HepG2 (cell line): Measurements from ENCODE around the gene URM1. TPM values are rescaled to one million over a fixed set of nuclear protein-coding genes. Genes with fewer than 3 reads are reported as not detected.

Experiments
- DNMT1 ChIP-seq: sonication (generic); formaldehyde crosslinking; IDR thresholded peaks from 2 replicates; pipeline ENCODE4 v1.5.1; 2020; ENCODE audit warnings: mild to moderate bottlenecking, missing genetic modification reagents
- GATAD1 ChIP-seq: IDR thresholded peaks from 2 replicates; pipeline ENCODE4 v1.6.1; 2016; ENCODE audit warnings: missing genetic modification reagents, missing compliant biosample characterization
- GTF2F1 ChIP-seq: fragments of 150-350 bp; IDR thresholded peaks from 2 replicates; pipeline ENCODE4 v1.6.1; 2014; ENCODE audit warnings: low read length
- IKZF1 ChIP-seq: fragments of 450-650 bp; IDR thresholded peaks from 2 replicates; pipeline ENCODE4 v1.7.1; 2016
- MEF2D ChIP-seq: sonication (generic); formaldehyde crosslinking; IDR thresholded peaks from 2 replicates; pipeline ENCODE4 v1.5.1; 2020; ENCODE audit warnings: mild to moderate bottlenecking, missing genetic modification reagents
- NFE2 ChIP-seq: sonication (generic); formaldehyde crosslinking; IDR thresholded peaks from 2 replicates; pipeline ENCODE4 v1.4.0; 2020; ENCODE audit warnings: missing genetic modification reagents
- NR2F1 ChIP-seq, 2 experiments: fragments of 450-650 bp in 1 of 2; formaldehyde crosslinking in 1 of 2; IDR thresholded peaks; 2 replicates each; pipeline versions ENCODE4 v1.5.0 to v1.6.1; 2016 to 2020; ENCODE audit warnings: mild to moderate bottlenecking in 1 of 2, missing compliant biosample characterization in 1 of 2, missing genetic modification reagents in 1 of 2, moderate library complexity in 1 of 2
- RARA ChIP-seq: IDR thresholded peaks from 2 replicates; pipeline ENCODE4 v1.6.1; 2016; ENCODE audit warnings: missing genetic modification reagents, missing compliant biosample characterization
- SETDB1 ChIP-seq: sonication (generic); formaldehyde crosslinking; IDR thresholded peaks from 2 replicates; pipeline ENCODE4 v1.5.1; 2020; ENCODE audit warnings: missing genetic modification reagents, mild to moderate bottlenecking, borderline replicate concordance
- ZFAT ChIP-seq: sonication (generic); formaldehyde crosslinking; conservative IDR thresholded peaks from 2 replicates; pipeline ENCODE4 v1.8.1; 2023; ENCODE audit warnings: missing genetic modification reagents, inconsistent platforms
- ZKSCAN1 ChIP-seq: fragments of 150-350 bp; IDR thresholded peaks from 2 replicates; pipeline ENCODE4 v1.6.1; 2014; ENCODE audit warnings: low read length
- ZNF562 ChIP-seq: sonication (generic); formaldehyde crosslinking; IDR thresholded peaks from 2 replicates; pipeline ENCODE4 v1.8.0; 2022; ENCODE audit warnings: missing genetic modification reagents, borderline replicate concordance
- ZNF652 ChIP-seq: IDR thresholded peaks from 2 replicates; pipeline ENCODE4 v1.6.1; 2016; ENCODE audit warnings: low read depth, borderline replicate concordance
- ZNF747 ChIP-seq: sonication (generic); formaldehyde crosslinking; IDR thresholded peaks from 2 replicates; pipeline ENCODE4 v1.8.1; 2023; ENCODE audit warnings: missing genetic modification reagents, mild to moderate bottlenecking, borderline replicate concordance
- polyA plus RNA-seq, 8 experiments: library from polyadenylated mRNA; depleted of rRNA in 3 of 8; stranded (reverse) in 7 of 8; unstranded in 1 of 8; fragments of >200 nt; fragmentation: Illumina TruSeq in 4 of 8; extraction: Trizol in 4 of 8; gene quantifications; 2 replicates each; pipeline versions ENCODE4 v1.2.1 to v1.2.3, GENCODE V29; 2011 to 2016; ENCODE audit warnings: low read depth in 4 of 8, missing spikeins in 1 of 8, mixed read lengths in 1 of 8; ENCODE audit not compliant: insufficient read depth in 1 of 8
- total RNA-seq, 5 experiments: library from RNA; depleted of rRNA; stranded (reverse); fragments of >200 nt; fragmentation: Illumina TruSeq; extraction: Trizol; gene quantifications; 2 replicates each; pipeline ENCODE4 v1.2.3, GENCODE V29; 2016; ENCODE audit warnings: low read depth in 1 of 5
- TF ChIP-seq, protein P1 (sequence below): sonication (generic); formaldehyde crosslinking; IDR thresholded peaks from 2 replicates; pipeline ENCODE4 v1.4.0; 2020; ENCODE audit warnings: missing genetic modification reagents
- TF ChIP-seq, protein P2 (sequence below): sonication (generic); formaldehyde crosslinking; IDR thresholded peaks from 2 replicates; pipeline ENCODE4 v1.4.0; 2020; ENCODE audit warnings: mild to moderate bottlenecking, missing genetic modification reagents
- TF ChIP-seq, protein P3 (sequence below): sonication (generic); formaldehyde crosslinking; IDR thresholded peaks from 2 replicates; pipeline ENCODE4 v1.5.0; 2020; ENCODE audit warnings: mild to moderate bottlenecking, missing genetic modification reagents
- TF ChIP-seq, protein P4 (sequence below): sonication (generic); formaldehyde crosslinking; IDR thresholded peaks from 2 replicates; pipeline ENCODE4 v1.5.0; 2020; ENCODE audit warnings: mild to moderate bottlenecking, missing genetic modification reagents
- TF ChIP-seq, protein P5 (sequence below): conservative IDR thresholded peaks from 2 replicates; pipeline ENCODE4 v1.6.1; 2018; ENCODE audit warnings: missing genetic modification reagents
- TF ChIP-seq, protein P6 (sequence below): IDR thresholded peaks from 2 replicates; pipeline ENCODE4 v1.6.1; 2016; ENCODE audit warnings: missing biosample characterization, missing genetic modification reagents, low read depth

Gene URM1
- total and polyA plus RNA-seq, 2 of the 13 experiments (the other 11 are each of a cell fraction or from before 2014, with no cell fraction given) = 37.1 to 41.3 TPM

DNA sequence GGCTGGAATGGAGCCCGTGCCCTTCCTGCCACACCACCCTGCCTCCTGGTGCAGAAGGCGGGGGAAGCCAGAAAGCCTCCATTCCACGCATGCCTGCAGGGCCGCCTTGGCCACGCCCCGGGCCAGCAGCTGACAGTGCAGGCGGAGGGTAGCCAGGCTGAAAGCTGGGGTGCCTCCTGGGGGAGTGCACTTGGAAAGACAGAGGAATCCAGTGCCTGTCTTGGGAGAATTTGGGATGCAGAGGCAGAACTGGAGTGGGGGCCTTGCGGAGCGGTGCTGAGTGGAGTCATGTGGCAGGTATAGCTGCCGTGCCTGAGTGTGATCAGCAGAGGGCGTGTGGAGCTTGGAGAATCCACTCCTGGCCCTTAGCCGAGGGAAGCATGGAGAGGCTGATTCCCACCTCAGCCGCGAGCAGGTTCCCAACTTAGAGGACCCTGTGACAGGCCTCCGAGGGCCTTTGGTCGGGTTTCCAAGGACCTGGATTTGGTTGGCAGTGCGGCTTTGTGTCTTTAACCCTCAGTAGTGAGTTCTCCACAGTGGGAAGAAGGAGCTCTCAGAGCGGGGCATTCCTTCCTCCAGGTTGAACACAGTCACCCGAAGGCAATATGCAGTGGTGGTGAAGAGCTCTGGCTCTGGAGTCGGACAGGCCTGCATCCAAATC is 9.1 kb upstream of the URM1 start (continued):
- TF ChIP-seq, protein P1, sequence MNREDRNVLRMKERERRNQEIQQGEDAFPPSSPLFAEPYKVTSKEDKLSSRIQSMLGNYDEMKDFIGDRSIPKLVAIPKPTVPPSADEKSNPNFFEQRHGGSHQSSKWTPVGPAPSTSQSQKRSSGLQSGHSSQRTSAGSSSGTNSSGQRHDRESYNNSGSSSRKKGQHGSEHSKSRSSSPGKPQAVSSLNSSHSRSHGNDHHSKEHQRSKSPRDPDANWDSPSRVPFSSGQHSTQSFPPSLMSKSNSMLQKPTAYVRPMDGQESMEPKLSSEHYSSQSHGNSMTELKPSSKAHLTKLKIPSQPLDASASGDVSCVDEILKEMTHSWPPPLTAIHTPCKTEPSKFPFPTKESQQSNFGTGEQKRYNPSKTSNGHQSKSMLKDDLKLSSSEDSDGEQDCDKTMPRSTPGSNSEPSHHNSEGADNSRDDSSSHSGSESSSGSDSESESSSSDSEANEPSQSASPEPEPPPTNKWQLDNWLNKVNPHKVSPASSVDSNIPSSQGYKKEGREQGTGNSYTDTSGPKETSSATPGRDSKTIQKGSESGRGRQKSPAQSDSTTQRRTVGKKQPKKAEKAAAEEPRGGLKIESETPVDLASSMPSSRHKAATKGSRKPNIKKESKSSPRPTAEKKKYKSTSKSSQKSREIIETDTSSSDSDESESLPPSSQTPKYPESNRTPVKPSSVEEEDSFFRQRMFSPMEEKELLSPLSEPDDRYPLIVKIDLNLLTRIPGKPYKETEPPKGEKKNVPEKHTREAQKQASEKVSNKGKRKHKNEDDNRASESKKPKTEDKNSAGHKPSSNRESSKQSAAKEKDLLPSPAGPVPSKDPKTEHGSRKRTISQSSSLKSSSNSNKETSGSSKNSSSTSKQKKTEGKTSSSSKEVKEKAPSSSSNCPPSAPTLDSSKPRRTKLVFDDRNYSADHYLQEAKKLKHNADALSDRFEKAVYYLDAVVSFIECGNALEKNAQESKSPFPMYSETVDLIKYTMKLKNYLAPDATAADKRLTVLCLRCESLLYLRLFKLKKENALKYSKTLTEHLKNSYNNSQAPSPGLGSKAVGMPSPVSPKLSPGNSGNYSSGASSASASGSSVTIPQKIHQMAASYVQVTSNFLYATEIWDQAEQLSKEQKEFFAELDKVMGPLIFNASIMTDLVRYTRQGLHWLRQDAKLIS (CRISPR knock-in tag) = no peak
- TF ChIP-seq ZFAT (CRISPR knock-in tag) = no peak
- no peak for TF ChIP-seq SETDB1
- TF ChIP-seq, protein P2, sequence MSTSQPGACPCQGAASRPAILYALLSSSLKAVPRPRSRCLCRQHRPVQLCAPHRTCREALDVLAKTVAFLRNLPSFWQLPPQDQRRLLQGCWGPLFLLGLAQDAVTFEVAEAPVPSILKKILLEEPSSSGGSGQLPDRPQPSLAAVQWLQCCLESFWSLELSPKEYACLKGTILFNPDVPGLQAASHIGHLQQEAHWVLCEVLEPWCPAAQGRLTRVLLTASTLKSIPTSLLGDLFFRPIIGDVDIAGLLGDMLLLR = 0 out of 2 replicates have a peak, but pooled peaks have one; percentile 34
- TF ChIP-seq NR2F1 (CRISPR knock-in tag; IDR thresholded peaks at IDR 0.05) = no peak
- TF ChIP-seq GATAD1 (CRISPR knock-in tag) = 0 out of 2 replicates have a peak, but pooled peaks have one; percentile 45
- TF ChIP-seq MEF2D = no peak
- no peak for TF ChIP-seq GTF2F1
- TF ChIP-seq, protein P3, sequence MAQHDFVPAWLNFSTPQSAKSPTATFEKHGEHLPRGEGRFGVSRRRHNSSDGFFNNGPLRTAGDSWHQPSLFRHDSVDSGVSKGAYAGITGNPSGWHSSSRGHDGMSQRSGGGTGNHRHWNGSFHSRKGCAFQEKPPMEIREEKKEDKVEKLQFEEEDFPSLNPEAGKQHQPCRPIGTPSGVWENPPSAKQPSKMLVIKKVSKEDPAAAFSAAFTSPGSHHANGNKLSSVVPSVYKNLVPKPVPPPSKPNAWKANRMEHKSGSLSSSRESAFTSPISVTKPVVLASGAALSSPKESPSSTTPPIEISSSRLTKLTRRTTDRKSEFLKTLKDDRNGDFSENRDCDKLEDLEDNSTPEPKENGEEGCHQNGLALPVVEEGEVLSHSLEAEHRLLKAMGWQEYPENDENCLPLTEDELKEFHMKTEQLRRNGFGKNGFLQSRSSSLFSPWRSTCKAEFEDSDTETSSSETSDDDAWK (CRISPR knock-in tag) = no peak
- TF ChIP-seq ZKSCAN1 = no peak
- TF ChIP-seq ZNF652 = no peak
- TF ChIP-seq, protein P4, sequence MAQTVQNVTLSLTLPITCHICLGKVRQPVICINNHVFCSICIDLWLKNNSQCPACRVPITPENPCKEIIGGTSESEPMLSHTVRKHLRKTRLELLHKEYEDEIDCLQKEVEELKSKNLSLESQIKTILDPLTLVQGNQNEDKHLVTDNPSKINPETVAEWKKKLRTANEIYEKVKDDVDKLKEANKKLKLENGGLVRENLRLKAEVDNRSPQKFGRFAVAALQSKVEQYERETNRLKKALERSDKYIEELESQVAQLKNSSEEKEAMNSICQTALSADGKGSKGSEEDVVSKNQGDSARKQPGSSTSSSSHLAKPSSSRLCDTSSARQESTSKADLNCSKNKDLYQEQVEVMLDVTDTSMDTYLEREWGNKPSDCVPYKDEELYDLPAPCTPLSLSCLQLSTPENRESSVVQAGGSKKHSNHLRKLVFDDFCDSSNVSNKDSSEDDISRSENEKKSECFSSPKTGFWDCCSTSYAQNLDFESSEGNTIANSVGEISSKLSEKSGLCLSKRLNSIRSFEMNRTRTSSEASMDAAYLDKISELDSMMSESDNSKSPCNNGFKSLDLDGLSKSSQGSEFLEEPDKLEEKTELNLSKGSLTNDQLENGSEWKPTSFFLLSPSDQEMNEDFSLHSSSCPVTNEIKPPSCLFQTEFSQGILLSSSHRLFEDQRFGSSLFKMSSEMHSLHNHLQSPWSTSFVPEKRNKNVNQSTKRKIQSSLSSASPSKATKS = no peak
- TF ChIP-seq ZNF562 = no peak
- TF ChIP-seq, protein P5, sequence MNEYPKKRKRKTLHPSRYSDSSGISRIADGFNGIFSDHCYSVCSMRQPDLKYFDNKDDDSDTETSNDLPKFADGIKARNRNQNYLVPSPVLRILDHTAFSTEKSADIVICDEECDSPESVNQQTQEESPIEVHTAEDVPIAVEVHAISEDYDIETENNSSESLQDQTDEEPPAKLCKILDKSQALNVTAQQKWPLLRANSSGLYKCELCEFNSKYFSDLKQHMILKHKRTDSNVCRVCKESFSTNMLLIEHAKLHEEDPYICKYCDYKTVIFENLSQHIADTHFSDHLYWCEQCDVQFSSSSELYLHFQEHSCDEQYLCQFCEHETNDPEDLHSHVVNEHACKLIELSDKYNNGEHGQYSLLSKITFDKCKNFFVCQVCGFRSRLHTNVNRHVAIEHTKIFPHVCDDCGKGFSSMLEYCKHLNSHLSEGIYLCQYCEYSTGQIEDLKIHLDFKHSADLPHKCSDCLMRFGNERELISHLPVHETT (CRISPR knock-in tag) = no peak
- no peak for TF ChIP-seq NFE2 (CRISPR knock-in tag)
- TF ChIP-seq RARA (CRISPR knock-in tag) = no peak
- no peak for TF ChIP-seq DNMT1 (CRISPR knock-in tag)
- TF ChIP-seq, protein P6, sequence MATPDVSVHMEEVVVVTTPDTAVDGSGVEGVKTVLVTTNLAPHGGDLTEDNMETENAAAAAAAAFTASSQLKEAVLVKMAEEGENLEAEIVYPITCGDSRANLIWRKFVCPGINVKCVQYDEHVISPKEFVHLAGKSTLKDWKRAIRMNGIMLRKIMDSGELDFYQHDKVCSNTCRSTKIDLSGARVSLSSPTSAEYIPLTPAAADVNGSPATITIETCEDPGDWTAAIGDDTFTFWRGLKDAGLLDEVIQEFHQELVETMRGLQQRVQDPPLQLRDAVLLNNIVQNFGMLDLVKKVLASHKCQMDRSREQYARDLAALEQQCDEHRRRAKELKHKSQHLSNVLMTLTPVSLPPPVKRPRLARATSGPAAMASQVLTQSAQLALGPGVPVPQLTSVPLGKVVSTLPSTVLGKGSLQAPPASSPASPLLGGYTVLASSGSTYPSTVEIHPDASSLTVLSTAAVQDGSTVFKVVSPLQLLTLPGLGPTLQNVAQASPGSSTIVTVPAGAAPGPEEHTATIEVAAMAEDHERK (CRISPR knock-in tag) = no peak
- no peak for TF ChIP-seq ZNF747
- TF ChIP-seq IKZF1 = no peak
